ENCODE results near the gene TMA7.

- TF ChIP-seq CTCF (IDR thresholded peaks at IDR 0.05) (no peak), POLR2A (IDR thresholded peaks at IDR 0.05) (no peak), EP300 (IDR thresholded peaks at IDR 0.05) (no peak), POLR2AphosphoS5 (IDR thresholded peaks at IDR 0.05) (no peak)
These were observed 19.3 kb downstream of the TMA7 start for GRCh38 chr3:48459331-48459730.
